H1 (cell line): ENCODE measurements around the gene PGPEP1. TPM values are rescaled to one million over a fixed set of nuclear protein-coding genes. Genes with fewer than 3 reads are reported as not detected.

Experiments
- CTCF ChIA-PET: fragments of 300-600 bp; sonication (Branson Sonifier 250); formaldehyde crosslinking; loops from one replicate; lab custom pipeline; 2021; ENCODE audit not compliant: partially characterized antibody; lab: Charles Lee
- POLR2A ChIA-PET: fragments of 300-600 bp; sonication (Branson Sonifier 250); formaldehyde crosslinking; loops from one replicate; lab custom pipeline; 2021; ENCODE audit warnings: inconsistent platforms; ENCODE audit not compliant: partially characterized antibody; lab: Charles Lee
- DNase-seq, 2 experiments: peaks; one replicate each; pipeline versions ENCODE4 v3.0.0 to v3.0.0-alpha.2; 2010 to 2022; ENCODE audit warnings: low spot score in 2 of 2, low read depth in 1 of 2, mixed read lengths in 1 of 2
- FAIRE-seq: peaks from 2 replicates; lab custom pipeline; 2011; peaks lifted over from hg19 to GRCh38; lab: Jason Lieb, UNC
- H2AFZ ChIP-seq: 2 replicates; pipeline ENCODE4 v1.8.1; 2012; ENCODE audit warnings: low read length, inconsistent platforms
- H2AK5ac ChIP-seq: 2 replicates; pipeline ENCODE4 v1.6.1; 2013; ENCODE audit warnings: low read depth, low read length
- H2BK120ac ChIP-seq: replicated peaks from 2 replicates; pipeline ENCODE3; 2013; ENCODE audit warnings: low read depth, low read length, inconsistent platforms
- H2BK12ac ChIP-seq: 2 replicates; pipeline ENCODE4 v1.6.1; 2013; ENCODE audit warnings: low read depth, low read length
- H2BK15ac ChIP-seq: 2 replicates; pipeline ENCODE4 v1.6.1; 2013; ENCODE audit warnings: low read length
- H2BK20ac ChIP-seq: 2 replicates; pipeline ENCODE4 v1.6.1; 2013; ENCODE audit warnings: low read length
- H2BK5ac ChIP-seq: 2 replicates; pipeline ENCODE4 v1.6.1; 2013; ENCODE audit warnings: low read depth, low read length
- H3K14ac ChIP-seq: 2 replicates; pipeline ENCODE4 v1.6.1; 2013; ENCODE audit warnings: inconsistent platforms; ENCODE audit not compliant: insufficient read length
- H3K18ac ChIP-seq: 2 replicates; pipeline ENCODE4 v1.6.1; 2013; ENCODE audit warnings: low read length; ENCODE audit errors: extremely low read depth
- H3K23ac ChIP-seq: 2 replicates; pipeline ENCODE4 v1.6.1; 2013; ENCODE audit warnings: inconsistent platforms; ENCODE audit not compliant: insufficient read length
- H3K23me2 ChIP-seq: 2 replicates; pipeline ENCODE4 v1.6.1; 2013; ENCODE audit warnings: low read depth, low read length
- H3K27ac ChIP-seq: 2 replicates; pipeline ENCODE4 v1.6.1; 2011; ENCODE audit warnings: low read depth, low read length, inconsistent platforms
- H3K27me3 ChIP-seq, 4 experiments: replicated peaks in 1 of 4; 1 replicate in 1 of 4; 2 replicates in 3 of 4; pipeline versions ENCODE4 v1.6.1 to v1.8.1; 2011 to 2013; ENCODE audit warnings: low read length in 3 of 4, mild to moderate bottlenecking in 3 of 4, inconsistent platforms in 2 of 4, mixed read lengths in 2 of 4, moderate library complexity in 1 of 4; ENCODE audit not compliant: control insufficient read depth in 3 of 4, insufficient read depth in 3 of 4; ENCODE audit errors: extremely low read depth in 1 of 4
- H3K36me3 ChIP-seq, 4 experiments: 2 replicates each; pipeline versions ENCODE4 v1.6.1 to v1.8.1; 2011 to 2013; ENCODE audit warnings: mild to moderate bottlenecking in 4 of 4, low read length in 3 of 4, moderate library complexity in 2 of 4, control low read depth in 1 of 4, inconsistent platforms in 1 of 4; ENCODE audit not compliant: insufficient read depth in 4 of 4, control insufficient read depth in 2 of 4
- H3K4ac ChIP-seq: replicated peaks from 2 replicates; pipeline ENCODE3; 2013; ENCODE audit warnings: low read length, low read depth, mixed read lengths, inconsistent platforms; ENCODE audit not compliant: insufficient read length
- H3K4me1 ChIP-seq, 4 experiments: replicated peaks in 1 of 4; 1 replicate in 1 of 4; 2 replicates in 3 of 4; pipeline versions ENCODE4 v1.6.1 to v1.8.1; 2011 to 2013; ENCODE audit warnings: low read length in 3 of 4, inconsistent platforms in 2 of 4, mixed read lengths in 1 of 4; ENCODE audit not compliant: insufficient read depth in 4 of 4, control insufficient read depth in 3 of 4
- H3K4me2 ChIP-seq, 2 experiments: 2 replicates each; pipeline versions ENCODE4 v1.6.1 to v1.8.1; 2011 to 2013; ENCODE audit warnings: low read depth in 2 of 2, low read length in 2 of 2, control low read depth in 1 of 2, inconsistent platforms in 1 of 2, mild to moderate bottlenecking in 1 of 2; ENCODE audit not compliant: insufficient read depth in 1 of 2
- H3K4me3 ChIP-seq, 4 experiments: fragments of 200-600, 300-600 bp in 1 of 4; sonication (generic), shearing (Covaris generic), sonication (Bioruptor Twin) in 1 of 4; 2 replicates each; pipeline versions ENCODE4 v1.5.1 to v1.8.1; 2011 to 2016; ENCODE audit warnings: low read length in 4 of 4, low read depth in 3 of 4, control low read depth in 2 of 4, inconsistent platforms in 2 of 4, mild to moderate bottlenecking in 2 of 4, mixed read lengths in 1 of 4, moderate library complexity in 1 of 4; ENCODE audit not compliant: insufficient read depth in 2 of 4; ENCODE audit errors: extremely low read depth in 1 of 4
- H3K56ac ChIP-seq: replicated peaks from 2 replicates; pipeline ENCODE3; 2013; ENCODE audit warnings: low read depth, mild to moderate bottlenecking, mixed read lengths, low read length, inconsistent platforms; ENCODE audit not compliant: insufficient read length
- H3K79me1 ChIP-seq: 2 replicates; pipeline ENCODE4 v1.6.1; 2013; ENCODE audit warnings: low read depth, low read length, control low read depth
- H3K79me2 ChIP-seq, 2 experiments: 2 replicates each; pipeline versions ENCODE4 v1.6.1 to v1.8.1; 2012 to 2013; ENCODE audit warnings: low read length in 2 of 2, mild to moderate bottlenecking in 2 of 2, inconsistent platforms in 1 of 2; ENCODE audit not compliant: insufficient read depth in 2 of 2, control insufficient read depth in 1 of 2
- H3K9ac ChIP-seq, 4 experiments: replicated peaks in 1 of 4; 1 replicate in 1 of 4; 2 replicates in 3 of 4; pipeline versions ENCODE4 v1.6.1 to v1.8.1; 2011 to 2013; ENCODE audit warnings: low read depth in 3 of 4, low read length in 3 of 4, control low read depth in 2 of 4, mild to moderate bottlenecking in 2 of 4, moderate library complexity in 2 of 4, inconsistent platforms in 1 of 4; ENCODE audit errors: extremely low read depth in 1 of 4
- H3K9me3 ChIP-seq, 2 experiments: 2 replicates each; pipeline versions ENCODE4 v1.6.1 to v1.8.1; 2012 to 2013; ENCODE audit warnings: mild to moderate bottlenecking in 2 of 2, moderate library complexity in 2 of 2, control low read depth in 1 of 2, inconsistent platforms in 1 of 2, low read depth in 1 of 2, low read length in 1 of 2, mixed read lengths in 1 of 2; ENCODE audit not compliant: insufficient read depth in 2 of 2
- H4K20me1 ChIP-seq, 2 experiments: replicated peaks in 1 of 2; 2 replicates each; pipeline versions ENCODE3 to v1.8.1; 2011 to 2013; ENCODE audit warnings: inconsistent platforms in 2 of 2, low read length in 2 of 2, mild to moderate bottlenecking in 1 of 2; ENCODE audit not compliant: insufficient read depth in 2 of 2, control insufficient read depth in 1 of 2
- H4K5ac ChIP-seq: 2 replicates; pipeline ENCODE4 v1.6.1; 2013; ENCODE audit warnings: low read length, low read depth, mixed read lengths, inconsistent platforms; ENCODE audit not compliant: insufficient read length
- H4K8ac ChIP-seq: 2 replicates; pipeline ENCODE4 v1.8.0; 2013; ENCODE audit warnings: mild to moderate bottlenecking, moderate library complexity, low read length, inconsistent platforms; ENCODE audit not compliant: insufficient read depth; ENCODE audit errors: extremely low read depth
- H4K91ac ChIP-seq: replicated peaks from 2 replicates; pipeline ENCODE3; 2013; ENCODE audit warnings: low read length, mixed read lengths, inconsistent platforms; ENCODE audit not compliant: insufficient read length
- CBX5 ChIP-seq: fragments of 300-800, 300-1000 bp; sonication (generic); IDR thresholded peaks from 2 replicates; pipeline ENCODE4 v1.7.1; 2016; ENCODE audit warnings: antibody characterized with exemption, low read length, low read depth
- SP1 ChIP-seq: IDR thresholded peaks from 2 replicates; pipeline ENCODE4 v1.6.1; 2011; ENCODE audit warnings: low read depth, low read length
- WGBS, 2 experiments: shearing (Covaris generic) in 1 of 2; methylation state at CpG; one replicate each; pipeline versions ENCODE4 v1.1.6 to v1.1.7; 2013 to 2015; ENCODE audit warnings: low lambda C conversion rate in 2 of 2, mixed read lengths in 2 of 2, inconsistent platforms in 1 of 2, low coverage in 1 of 2, missing lambda C conversion rate in 1 of 2; ENCODE audit not compliant: insufficient replicate concordance in 2 of 2, insufficient coverage in 1 of 2, insufficient read length in 1 of 2; ENCODE audit errors: extremely low coverage in 1 of 2, missing lambda C conversion rate in 1 of 2; 5-methylcytosine and 5-hydroxymethylcytosine counted together
- polyA plus RNA-seq, 7 experiments: library from polyadenylated mRNA; depleted of rRNA in 3 of 7; stranded (reverse) in 5 of 7; unstranded in 2 of 7; fragments of >200 nt in 5 of 7; fragments of 200-250 nt in 2 of 7; gene quantifications; 1 replicate in 5 of 7; 2 replicates in 1 of 7; 4 replicates in 1 of 7; pipeline versions ENCODE4 v1.2.1 to v1.2.3, GENCODE V29; 2011 to 2013; ENCODE audit warnings: missing spikeins in 2 of 7, mixed read lengths in 2 of 7
- total RNA-seq: library from RNA; stranded (reverse); fragmentation: NEBNext Ultra II Directional; extraction: Animal tissue kit (Norgen Biotek cat#: 25700); gene quantifications from 2 replicates; pipeline ENCODE4 v1.2.1, GENCODE V29; 2021
- TF ChIP-seq, protein P1 (sequence below), 3 experiments: IDR thresholded peaks; 1 replicate in 2 of 3; 2 replicates in 1 of 3; pipeline versions ENCODE4 v1.5.1 to v1.6.1; 2011; ENCODE audit warnings: low read length in 3 of 3, mild to moderate bottlenecking in 3 of 3, inconsistent platforms in 2 of 3, low read depth in 1 of 3, moderate library complexity in 1 of 3; ENCODE audit not compliant: insufficient read depth in 1 of 3; ENCODE audit errors: control extremely low read depth in 1 of 3
- TF ChIP-seq, protein P2 (sequence below): IDR thresholded peaks from 2 replicates; pipeline ENCODE4 v1.6.1; 2012; ENCODE audit warnings: inconsistent platforms

The PGPEP1 gene
- total and polyA plus RNA-seq, 2 of the 8 experiments (the other 6 are each of a cell fraction or from before 2014, with no cell fraction given): 17.0 to 33.4 TPM

DNA sequence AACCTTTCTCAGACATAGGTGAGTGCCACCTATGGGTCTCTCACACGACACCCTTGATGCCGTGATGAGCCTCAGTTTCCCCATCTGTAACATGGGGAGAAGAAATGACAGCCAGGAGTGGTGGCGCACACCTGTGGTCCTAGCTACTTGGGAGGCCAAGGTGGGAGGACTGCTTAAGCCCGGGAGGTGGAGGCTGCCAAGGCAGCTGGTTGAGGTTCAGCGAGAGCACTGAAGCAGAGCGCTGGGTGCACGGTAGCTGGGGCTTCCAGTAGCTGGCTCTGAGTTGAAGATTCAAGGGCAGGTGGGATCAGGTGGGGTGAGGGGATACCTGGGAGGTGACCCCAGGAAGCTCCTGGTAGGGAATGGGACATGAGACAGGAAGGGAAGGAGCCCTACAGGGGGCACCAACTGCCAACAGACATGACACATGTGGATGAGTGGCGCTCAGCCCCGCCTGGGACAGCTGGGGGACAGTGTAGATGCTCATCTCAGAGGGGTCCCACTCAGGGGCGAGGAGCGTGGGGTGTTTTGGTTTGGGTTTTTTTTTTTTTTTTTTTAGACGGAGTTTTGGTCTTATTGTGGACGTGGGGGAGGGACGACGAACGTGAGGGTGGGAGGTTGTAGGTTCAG, 72.3 kb downstream of the PGPEP1 start:
- no peak overlapping the region for H2AFZ ChIP-seq
- WGBS, 2 experiments: 89% methylated on average over 16 of the region's 16 CpGs; no CpG with 5 or more reads in 1 of the 2 experiments
- H3K36me3 ChIP-seq: no peaks in the 10 kb centered on the region
- no peak for FAIRE-seq
- CTCF ChIA-PET: interaction anchor here (0.5 to 11.0 kb wide), 26 partner anchors 9 to 417 kb away, joined by 3 to 177 read pairs (median 7); partner anchors contain the start of genes GDF15, IQCN, LRRC25 and PGPEP1
- no peak overlapping the region for H2BK20ac ChIP-seq
- H3K23me2 ChIP-seq: peaks cover 9% of the 10 kb centered on the region; the same call in 1 of the 2 replicates
- H3K18ac ChIP-seq: no peak overlapping the region
- no peak overlapping the region for H3K14ac ChIP-seq
- no peak overlapping the region for H3K9ac ChIP-seq
- H2AK5ac ChIP-seq: no peak overlapping the region
- no peak overlapping the region for H3K4me3 ChIP-seq
- H3K56ac ChIP-seq: no peak overlapping the region
- no peaks in the 10 kb centered on the region for H3K79me2 ChIP-seq
- H3K27me3 ChIP-seq: peaks cover 0 to 4% (median 2%) of the 10 kb centered on the region in 4 experiments; a peak in 5 of 7 replicates
- no peaks in the 10 kb centered on the region for H4K20me1 ChIP-seq
- H3K23ac ChIP-seq: no peak overlapping the region
- no peaks in the 10 kb centered on the region for H3K79me1 ChIP-seq
- H2BK120ac ChIP-seq: no peak overlapping the region
- POLR2A ChIA-PET: interaction anchor here (0.8 to 1.8 kb wide), 6 partner anchors 24 to 131 kb away, joined by 3 to 11 read pairs (median 3); partner anchors contain the start of gene JUND
- no peak overlapping the region for H3K4me2 ChIP-seq
- no peak for DNase-seq
- H3K9me3 ChIP-seq: no peaks in the 10 kb centered on the region
- H2BK5ac ChIP-seq: no peak overlapping the region
- no peak overlapping the region for H2BK12ac ChIP-seq
- no peak overlapping the region for H3K27ac ChIP-seq
- TF ChIP-seq CBX5 (no peak), SP1 (no peak)
- TF ChIP-seq, protein P1, sequence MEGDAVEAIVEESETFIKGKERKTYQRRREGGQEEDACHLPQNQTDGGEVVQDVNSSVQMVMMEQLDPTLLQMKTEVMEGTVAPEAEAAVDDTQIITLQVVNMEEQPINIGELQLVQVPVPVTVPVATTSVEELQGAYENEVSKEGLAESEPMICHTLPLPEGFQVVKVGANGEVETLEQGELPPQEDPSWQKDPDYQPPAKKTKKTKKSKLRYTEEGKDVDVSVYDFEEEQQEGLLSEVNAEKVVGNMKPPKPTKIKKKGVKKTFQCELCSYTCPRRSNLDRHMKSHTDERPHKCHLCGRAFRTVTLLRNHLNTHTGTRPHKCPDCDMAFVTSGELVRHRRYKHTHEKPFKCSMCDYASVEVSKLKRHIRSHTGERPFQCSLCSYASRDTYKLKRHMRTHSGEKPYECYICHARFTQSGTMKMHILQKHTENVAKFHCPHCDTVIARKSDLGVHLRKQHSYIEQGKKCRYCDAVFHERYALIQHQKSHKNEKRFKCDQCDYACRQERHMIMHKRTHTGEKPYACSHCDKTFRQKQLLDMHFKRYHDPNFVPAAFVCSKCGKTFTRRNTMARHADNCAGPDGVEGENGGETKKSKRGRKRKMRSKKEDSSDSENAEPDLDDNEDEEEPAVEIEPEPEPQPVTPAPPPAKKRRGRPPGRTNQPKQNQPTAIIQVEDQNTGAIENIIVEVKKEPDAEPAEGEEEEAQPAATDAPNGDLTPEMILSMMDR (IDR thresholded peaks at IDR 0.05; ENCODE audit: control extremely low read depth in 1 of 3, insufficient read depth in 1 of 3, low read depth in 1 of 3, low read length in 3 of 3): peak in 1 of 3 experiments; percentile 11; a peak in 1 of 4 replicates
- TF ChIP-seq, protein P2, sequence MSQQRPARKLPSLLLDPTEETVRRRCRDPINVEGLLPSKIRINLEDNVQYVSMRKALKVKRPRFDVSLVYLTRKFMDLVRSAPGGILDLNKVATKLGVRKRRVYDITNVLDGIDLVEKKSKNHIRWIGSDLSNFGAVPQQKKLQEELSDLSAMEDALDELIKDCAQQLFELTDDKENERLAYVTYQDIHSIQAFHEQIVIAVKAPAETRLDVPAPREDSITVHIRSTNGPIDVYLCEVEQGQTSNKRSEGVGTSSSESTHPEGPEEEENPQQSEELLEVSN: no peak
- H3K4ac ChIP-seq: no peak overlapping the region
- peaks cover 0 to 9% (median 6%) of the 10 kb centered on the region in 4 experiments; a peak in 4 of 7 replicates for H3K4me1 ChIP-seq
- no peak overlapping the region for H4K8ac ChIP-seq
- H4K91ac ChIP-seq: no peak overlapping the region
- H2BK15ac ChIP-seq: no peak overlapping the region
- H4K5ac ChIP-seq: no peak overlapping the region
